IMR-90 (cell line): ENCODE data around the gene AXL. TPM values are rescaled to one million over a fixed set of nuclear protein-coding genes. Genes with fewer than 3 reads are reported as not detected.

ENCODE experiments used
- ATAC-seq: fragments of 200-7000 bp; cut with Tn5 transposase; 2 replicates; pipeline ENCODE4 v1.9.1; 2020; ENCODE audit warnings: low read depth, mild to moderate bottlenecking, moderate library complexity
- BruUV-seq: library from RNA; stranded (reverse); fragments of 400-500 nt; replicated peaks from 2 replicates; lab custom pipeline; 2021; lab: Mats Ljungman, UMichigan
- CTCF ChIA-PET: fragments of 300-600 bp; formaldehyde crosslinking; extraction: SDS; loops from one replicate; lab custom pipeline; 2021; ENCODE audit warnings: antibody characterized with exemption; lab: Yijun Ruan, JAX
- POLR2A ChIA-PET: fragments of 300-600 bp; sonication (Branson Sonifier 250); formaldehyde crosslinking; loops from one replicate; lab custom pipeline; 2022; ENCODE audit warnings: antibody characterized with exemption; ENCODE audit not compliant: unreplicated experiment; lab: Charles Lee
- DNase-seq: peaks from one replicate; pipeline ENCODE4 v3.0.0; 2013
- H2AFZ ChIP-seq: replicated peaks from 2 replicates; pipeline ENCODE3; 2013; ENCODE audit warnings: low read length, mild to moderate bottlenecking; ENCODE audit not compliant: poor library complexity
- H2AK5ac ChIP-seq: 2 replicates; pipeline ENCODE4 v1.6.1; 2013; ENCODE audit warnings: low read depth, low read length, inconsistent platforms
- H2AK9ac ChIP-seq: replicated peaks from 2 replicates; pipeline ENCODE3; 2013; ENCODE audit warnings: mild to moderate bottlenecking, low read depth, low read length, moderate library complexity; ENCODE audit not compliant: poor library complexity
- H2BK120ac ChIP-seq: 2 replicates; pipeline ENCODE4 v1.6.1; 2013; ENCODE audit warnings: low read depth, low read length, inconsistent platforms
- H2BK15ac ChIP-seq: 3 replicates; pipeline ENCODE4 v1.6.1; 2013; ENCODE audit warnings: low read depth, low read length, inconsistent platforms
- H2BK20ac ChIP-seq: 2 replicates; pipeline ENCODE4 v1.6.1; 2013; ENCODE audit warnings: low read depth, mild to moderate bottlenecking, inconsistent platforms, low read length, moderate library complexity
- H2BK5ac ChIP-seq: 2 replicates; pipeline ENCODE4 v1.6.1; 2013; ENCODE audit warnings: mild to moderate bottlenecking, low read depth, low read length, inconsistent platforms; ENCODE audit not compliant: poor library complexity, severe bottlenecking
- H3K14ac ChIP-seq: replicated peaks from 2 replicates; pipeline ENCODE4 v1.6.1; 2013; ENCODE audit warnings: low read depth, low read length, inconsistent platforms
- H3K18ac ChIP-seq: 2 replicates; pipeline ENCODE4 v1.6.1; 2013; ENCODE audit warnings: low read depth, low read length, control low read depth
- H3K23ac ChIP-seq: 2 replicates; pipeline ENCODE4 v1.6.1; 2013; ENCODE audit warnings: low read depth, low read length, inconsistent platforms
- H3K27ac ChIP-seq: 2 replicates; pipeline ENCODE4 v1.5.1; 2013; ENCODE audit warnings: mild to moderate bottlenecking, control low read depth, low read length; ENCODE audit not compliant: insufficient read depth
- H3K27me3 ChIP-seq: 2 replicates; pipeline ENCODE4 v1.6.1; 2013; ENCODE audit warnings: low read length; ENCODE audit not compliant: control insufficient read depth, insufficient read depth
- H3K36me3 ChIP-seq: 2 replicates; pipeline ENCODE4 v1.6.1; 2013; ENCODE audit warnings: low read length, mixed read lengths; ENCODE audit not compliant: control insufficient read depth, insufficient read depth
- H3K4ac ChIP-seq: 2 replicates; pipeline ENCODE4 v1.6.1; 2013; ENCODE audit warnings: low read depth, low read length, inconsistent platforms
- H3K4me1 ChIP-seq: 2 replicates; pipeline ENCODE4 v1.6.1; 2013; ENCODE audit warnings: low read length, mixed read lengths; ENCODE audit not compliant: control insufficient read depth, insufficient read depth
- H3K4me2 ChIP-seq: 2 replicates; pipeline ENCODE4 v1.6.1; 2013; ENCODE audit warnings: low read depth, mild to moderate bottlenecking, control low read depth, low read length, moderate library complexity
- H3K4me3 ChIP-seq: 2 replicates; pipeline ENCODE4 v1.5.1; 2013; ENCODE audit warnings: low read depth, mild to moderate bottlenecking, control low read depth, low read length, moderate library complexity; ENCODE audit not compliant: insufficient read depth
- H3K56ac ChIP-seq: 2 replicates; pipeline ENCODE4 v1.6.1; 2013; ENCODE audit warnings: low read length, inconsistent platforms; ENCODE audit not compliant: insufficient read depth; ENCODE audit errors: extremely low read depth
- H3K79me1 ChIP-seq, 2 experiments: 2 replicates each; pipeline ENCODE4 v1.6.1; 2013; ENCODE audit warnings: low read length in 2 of 2, inconsistent platforms in 1 of 2, low read depth in 1 of 2
- H3K9ac ChIP-seq: 2 replicates; pipeline ENCODE4 v1.6.1; 2013; ENCODE audit warnings: low read depth, low read length, control low read depth
- H3K9me1 ChIP-seq: 2 replicates; pipeline ENCODE4 v1.6.1; 2013; ENCODE audit warnings: low read length, inconsistent platforms; ENCODE audit not compliant: insufficient read depth
- H3K9me3 ChIP-seq: 2 replicates; pipeline ENCODE4 v1.6.1; 2013; ENCODE audit warnings: low read length; ENCODE audit not compliant: control insufficient read depth, insufficient read depth
- H4K20me1 ChIP-seq: 2 replicates; pipeline ENCODE4 v1.6.1; 2013; ENCODE audit warnings: low read length, inconsistent platforms; ENCODE audit not compliant: insufficient read depth
- H4K5ac ChIP-seq: 2 replicates; pipeline ENCODE4 v1.6.1; 2013; ENCODE audit warnings: mild to moderate bottlenecking, low read depth, low read length, control low read depth
- H4K8ac ChIP-seq, 2 experiments: 2 replicates each; pipeline ENCODE4 v1.6.1; 2013; ENCODE audit warnings: low read depth in 2 of 2, low read length in 2 of 2, control low read depth in 1 of 2, inconsistent platforms in 1 of 2
- H4K91ac ChIP-seq: 2 replicates; pipeline ENCODE4 v1.6.1; 2013; ENCODE audit warnings: low read depth, low read length, inconsistent platforms; ENCODE audit not compliant: insufficient read depth
- CEBPB ChIP-seq: IDR thresholded peaks from 2 replicates; pipeline ENCODE4 v1.6.1; 2012; ENCODE audit warnings: low read depth, low read length, improper control_type of control experiment
- CTCF ChIP-seq: conservative IDR thresholded peaks from 2 replicates; pipeline ENCODE4 v1.5.1; 2012; ENCODE audit warnings: mild to moderate bottlenecking, low read depth, low read length, improper control_type of control experiment
- FOS ChIP-seq: fragments of 150-350 bp; IDR thresholded peaks from 2 replicates; pipeline ENCODE4 v1.6.1; 2016; ENCODE audit warnings: low read depth, low read length
- NFE2L2 ChIP-seq: fragments of 150-350 bp; IDR thresholded peaks from 2 replicates; pipeline ENCODE4 v1.6.1; 2016; ENCODE audit warnings: low read depth, mild to moderate bottlenecking, low read length
- WGBS, 2 experiments: methylation state at CpG; one replicate each; pipeline versions ENCODE4 v1.1.5 to v1.1.7; 2013; ENCODE audit warnings: missing lambda C conversion rate in 2 of 2; ENCODE audit not compliant: insufficient read length in 1 of 2; ENCODE audit errors: extremely low coverage in 2 of 2; 5-methylcytosine and 5-hydroxymethylcytosine counted together
- dilution Hi-C: fragments of 300-500 bp; cut with HindIII; formaldehyde crosslinking; loops from one replicate; pipeline ENCODE4 v1.14.3; 2018; ENCODE audit warnings: low sequenced_read_pairs; ENCODE audit not compliant: unreplicated experiment
- in situ Hi-C: fragments of 300-500 bp; cut with MboI; formaldehyde crosslinking; loops from 3 replicates; pipeline ENCODE4 v1.14.3; 2019; ENCODE audit warnings: low sequenced_read_pairs, inconsistent platforms, mixed read lengths
- intact Hi-C: fragments of 100-400 bp; cut with micrococcal nuclease; formaldehyde crosslinking; loops from 2 replicates; pipeline ENCODE4 v1.10.0; 2022
- polyA plus RNA-seq, 3 experiments: library from polyadenylated mRNA; depleted of rRNA; stranded (reverse); fragments of >200 nt; gene quantifications; 2 replicates each; pipeline ENCODE4 v1.2.3, GENCODE V29; 2012; ENCODE audit warnings: low replicate concordance in 1 of 3
- total RNA-seq: library from RNA; depleted of rRNA; stranded (reverse); fragments of >200 nt; gene quantifications from 2 replicates; pipeline ENCODE4 v1.2.3, GENCODE V29; 2012
- TF ChIP-seq, protein P1 (sequence below): fragments of 150-350 bp; IDR thresholded peaks from 2 replicates; pipeline ENCODE4 v1.6.1; 2017; ENCODE audit warnings: mild to moderate bottlenecking, antibody characterized with exemption, low read length, low read depth

AXL gene
- total and polyA plus RNA-seq, 2 of the 4 experiments (the other 2 are of a cell fraction), result 212 to 466 TPM

GRCh38 chr19:41276231-41276630 lies 57.2 kb downstream of the AXL start:
- dilution Hi-C loops, result no loop called here
- no peak overlapping the region for H3K27ac ChIP-seq
- H3K4me1 ChIP-seq, result no peaks in the 10 kb centered on the region
- H2BK20ac ChIP-seq, result no peak overlapping the region
- H3K56ac ChIP-seq, result no peak overlapping the region
- H3K9me1 ChIP-seq, result no peaks in the 10 kb centered on the region
- H2AK5ac ChIP-seq, result no peak overlapping the region
- H2AFZ ChIP-seq, result no peak overlapping the region
- no peaks in the 10 kb centered on the region for H3K27me3 ChIP-seq
- no peaks in the 10 kb centered on the region for H3K9me3 ChIP-seq
- no peak overlapping the region for H2AK9ac ChIP-seq
- ChIA-PET CTCF (no interaction called here), POLR2A (no interaction called here)
- no peak overlapping the region for H3K9ac ChIP-seq
- no peak overlapping the region for H3K4me3 ChIP-seq
- H2BK120ac ChIP-seq, result no peak overlapping the region
- H3K4ac ChIP-seq, result no peak overlapping the region
- H3K23ac ChIP-seq, result no peak overlapping the region
- H2BK5ac ChIP-seq, result no peak overlapping the region
- no peak overlapping the region for H3K18ac ChIP-seq
- DNase-seq (peak; percentile 35), ATAC-seq (peak; percentile 32)
- no CpG with 5 or more reads among the region's 3 CpGs for WGBS, 2 experiments
- H4K91ac ChIP-seq, result no peak overlapping the region
- H3K4me2 ChIP-seq, result no peak overlapping the region
- TF ChIP-seq CEBPB, result peak; percentile 97
- TF ChIP-seq, protein P1, sequence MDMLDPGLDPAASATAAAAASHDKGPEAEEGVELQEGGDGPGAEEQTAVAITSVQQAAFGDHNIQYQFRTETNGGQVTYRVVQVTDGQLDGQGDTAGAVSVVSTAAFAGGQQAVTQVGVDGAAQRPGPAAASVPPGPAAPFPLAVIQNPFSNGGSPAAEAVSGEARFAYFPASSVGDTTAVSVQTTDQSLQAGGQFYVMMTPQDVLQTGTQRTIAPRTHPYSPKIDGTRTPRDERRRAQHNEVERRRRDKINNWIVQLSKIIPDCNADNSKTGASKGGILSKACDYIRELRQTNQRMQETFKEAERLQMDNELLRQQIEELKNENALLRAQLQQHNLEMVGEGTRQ, result no peak
- TF ChIP-seq FOS, result no peak
- TF ChIP-seq CTCF, result no peak
- TF ChIP-seq NFE2L2, result no peak
- in situ Hi-C loops, result no loop called here
- H4K20me1 ChIP-seq, result peaks cover 22% of the 10 kb centered on the region
- no peak overlapping the region for H4K8ac ChIP-seq
- peaks cover 83% of the 10 kb centered on the region for H3K36me3 ChIP-seq
- H3K79me1 ChIP-seq, result peaks cover 52 to 68% of the 10 kb centered on the region in 2 experiments
- no peak overlapping the region for H2BK15ac ChIP-seq
- H4K5ac ChIP-seq, result no peak overlapping the region
- BruUV-seq, result no TSS peak
- intact Hi-C loops, result no loop called here
- no peak overlapping the region for H3K14ac ChIP-seq
